ENCODE measurements around the gene MTA3.
A peak's percentile ranks its signal among the peaks of the same experiment; 100 is the strongest.

Gene MTA3

DNA sequence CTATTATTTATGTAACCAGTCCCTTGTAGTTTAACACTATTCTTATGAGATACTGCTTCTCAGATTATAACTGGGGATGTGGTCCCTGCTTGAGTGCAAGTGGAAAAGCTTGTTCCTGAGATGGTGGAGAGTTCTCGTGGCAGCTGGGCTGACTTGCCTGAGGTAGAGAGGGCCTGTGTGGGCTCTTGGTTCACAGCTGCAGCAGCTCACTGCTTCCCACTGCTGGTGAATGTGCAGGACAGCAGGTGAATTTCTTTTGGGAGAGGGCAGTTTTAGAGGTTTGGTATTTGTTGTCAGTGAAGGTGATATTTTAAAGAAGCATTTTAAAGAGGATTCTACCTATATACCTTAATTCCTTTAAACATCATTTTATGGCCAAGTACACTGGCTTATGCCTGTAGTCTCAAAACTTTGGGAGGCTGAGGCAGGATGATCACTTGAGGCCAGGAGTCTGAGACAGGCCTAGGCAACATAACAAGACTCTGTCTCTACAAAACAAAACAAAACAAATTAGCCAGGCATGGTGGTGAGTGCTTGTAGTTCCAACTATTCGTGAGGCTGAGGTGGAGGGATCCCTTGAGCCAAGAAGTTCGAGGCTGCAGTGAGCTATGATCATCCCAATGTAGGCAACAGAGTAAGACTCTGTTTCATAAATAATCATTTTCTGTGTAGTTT is 94.8 kb downstream of the MTA3 start:
- peak overlapping the region; percentile 38 for H3K4me2 ChIP-seq (ENCODE audit: low read length)
- no peaks in the 10 kb centered on the region for H3K27me3 ChIP-seq (ENCODE audit: low read depth, low read length)
- H3K27ac ChIP-seq (ENCODE audit: low read length), result peak overlapping the region; percentile 22
- peaks cover 25% of the 10 kb centered on the region for H3K4me1 ChIP-seq (ENCODE audit: low read length)
- H2AFZ ChIP-seq (ENCODE audit: low read depth, low read length), result no peak overlapping the region
- TF ChIP-seq, protein P1, sequence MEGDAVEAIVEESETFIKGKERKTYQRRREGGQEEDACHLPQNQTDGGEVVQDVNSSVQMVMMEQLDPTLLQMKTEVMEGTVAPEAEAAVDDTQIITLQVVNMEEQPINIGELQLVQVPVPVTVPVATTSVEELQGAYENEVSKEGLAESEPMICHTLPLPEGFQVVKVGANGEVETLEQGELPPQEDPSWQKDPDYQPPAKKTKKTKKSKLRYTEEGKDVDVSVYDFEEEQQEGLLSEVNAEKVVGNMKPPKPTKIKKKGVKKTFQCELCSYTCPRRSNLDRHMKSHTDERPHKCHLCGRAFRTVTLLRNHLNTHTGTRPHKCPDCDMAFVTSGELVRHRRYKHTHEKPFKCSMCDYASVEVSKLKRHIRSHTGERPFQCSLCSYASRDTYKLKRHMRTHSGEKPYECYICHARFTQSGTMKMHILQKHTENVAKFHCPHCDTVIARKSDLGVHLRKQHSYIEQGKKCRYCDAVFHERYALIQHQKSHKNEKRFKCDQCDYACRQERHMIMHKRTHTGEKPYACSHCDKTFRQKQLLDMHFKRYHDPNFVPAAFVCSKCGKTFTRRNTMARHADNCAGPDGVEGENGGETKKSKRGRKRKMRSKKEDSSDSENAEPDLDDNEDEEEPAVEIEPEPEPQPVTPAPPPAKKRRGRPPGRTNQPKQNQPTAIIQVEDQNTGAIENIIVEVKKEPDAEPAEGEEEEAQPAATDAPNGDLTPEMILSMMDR (IDR thresholded peaks at IDR 0.05; ENCODE audit: low read depth, low read length), result peak; percentile 96
- TF ChIP-seq EZH2phosphoT487 (IDR thresholded peaks at IDR 0.05; ENCODE audit: low read depth), result no peak
- H3K4me3 ChIP-seq (ENCODE audit: low read length), result no peak overlapping the region
- no peaks in the 10 kb centered on the region for H3K9me3 ChIP-seq (ENCODE audit: insufficient read depth, low read length)
- no peak overlapping the region; the same call in 1 of the 2 replicates for H3K9ac ChIP-seq (ENCODE audit: low read length)
- H3K79me2 ChIP-seq (ENCODE audit: low read length), result no peaks in the 10 kb centered on the region
- H4K20me1 ChIP-seq (ENCODE audit: insufficient read depth, low read length), result peaks cover 9% of the 10 kb centered on the region; the same call in 1 of the 2 replicates
- peaks cover 5% of the 10 kb centered on the region for H3K36me3 ChIP-seq (replicated peaks; ENCODE audit: low read depth, low read length)

DNA sequence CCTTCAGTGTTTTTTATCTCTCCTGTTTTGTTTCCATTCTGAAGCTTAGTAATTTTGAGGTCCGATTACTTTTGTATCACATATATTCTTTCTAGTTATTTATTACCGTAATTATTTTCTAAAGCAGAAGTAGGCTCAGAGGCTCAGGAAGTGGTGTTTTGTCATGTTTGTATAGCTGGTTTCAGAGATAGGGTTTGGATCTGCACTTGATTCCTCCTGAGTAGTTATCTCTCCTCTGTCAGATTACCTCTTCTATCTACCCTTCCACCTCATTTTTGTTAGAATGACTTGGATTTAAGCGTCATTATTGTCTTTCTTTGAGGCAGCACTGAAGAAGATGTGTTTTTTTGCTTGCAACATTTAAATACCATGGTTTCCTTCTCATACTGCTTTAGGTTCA is 95.4 kb downstream of the MTA3 start:
- H3K36me3 ChIP-seq (replicated peaks; ENCODE audit: low read depth, low read length), result peaks cover 3% of the 10 kb centered on the region
- H3K4me1 ChIP-seq (ENCODE audit: low read length), result peaks cover 25% of the 10 kb centered on the region
- no peaks in the 10 kb centered on the region for H3K27me3 ChIP-seq (ENCODE audit: low read depth, low read length)
- peak overlapping the region; percentile 22 for H3K27ac ChIP-seq (ENCODE audit: low read length)
- peak overlapping the region; percentile 38 for H3K4me2 ChIP-seq (ENCODE audit: low read length)
- TF ChIP-seq EZH2phosphoT487 (IDR thresholded peaks at IDR 0.05; ENCODE audit: low read depth), result no peak
- TF ChIP-seq, protein P1 (IDR thresholded peaks at IDR 0.05; ENCODE audit: low read depth, low read length), result no peak
- H3K4me3 ChIP-seq (ENCODE audit: low read length), result no peak overlapping the region
- H3K79me2 ChIP-seq (ENCODE audit: low read length), result no peaks in the 10 kb centered on the region
- no peak overlapping the region; the same call in 1 of the 2 replicates for H3K9ac ChIP-seq (ENCODE audit: low read length)
- H4K20me1 ChIP-seq (ENCODE audit: insufficient read depth, low read length), result peaks cover 9% of the 10 kb centered on the region; the same call in 1 of the 2 replicates
- no peaks in the 10 kb centered on the region for H3K9me3 ChIP-seq (ENCODE audit: insufficient read depth, low read length)
- H2AFZ ChIP-seq (ENCODE audit: low read depth, low read length), result no peak overlapping the region

DNA sequence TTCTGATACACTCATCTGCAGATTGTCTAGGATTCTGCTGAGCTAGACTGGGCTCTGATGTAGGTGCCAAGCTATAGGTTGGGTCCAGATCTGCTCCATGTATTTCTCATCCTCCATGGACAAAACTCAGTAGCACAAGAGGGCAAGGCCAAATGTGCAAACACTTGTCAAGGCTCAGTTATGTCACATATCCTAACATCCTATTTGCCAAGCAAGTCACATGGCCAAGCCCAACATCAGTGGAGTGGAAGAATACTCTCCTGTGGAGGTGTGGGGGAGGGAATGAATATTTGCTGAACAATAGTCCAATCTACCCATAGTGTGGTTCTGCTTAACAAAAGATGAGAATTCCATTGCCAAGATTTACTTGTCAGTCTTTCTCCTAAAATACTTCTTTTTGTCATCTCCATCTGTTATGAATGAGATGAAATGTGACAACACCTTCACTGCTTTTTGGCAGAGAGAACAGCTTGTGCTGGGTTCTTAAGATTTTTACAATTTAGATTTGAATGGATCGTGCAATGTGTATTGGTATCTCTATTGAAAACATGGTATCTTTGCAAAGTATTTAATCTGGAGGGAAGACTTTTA is 105.7 kb downstream of the MTA3 start:
- Histone ChIP-seq H3K9me3 (ENCODE audit: insufficient read depth, low read length) (no peaks in the 10 kb centered on the region), H3K36me3 (replicated peaks; ENCODE audit: low read depth, low read length) (no peaks in the 10 kb centered on the region), H3K27me3 (ENCODE audit: low read depth, low read length) (no peaks in the 10 kb centered on the region), H4K20me1 (ENCODE audit: insufficient read depth, low read length) (0 out of 2 replicates have a peak, but pooled peaks cover 5% of the 10 kb centered on the region), H3K4me3 (ENCODE audit: low read length) (no peak overlapping the region), H3K4me2 (ENCODE audit: low read length) (no peak overlapping the region), H3K27ac (ENCODE audit: low read length) (no peak overlapping the region), H3K4me1 (ENCODE audit: low read length) (no peaks in the 10 kb centered on the region), H3K79me2 (ENCODE audit: low read length) (no peaks in the 10 kb centered on the region; the same call in 1 of the 2 replicates), H2AFZ (ENCODE audit: low read depth, low read length) (no peak overlapping the region), H3K9ac (ENCODE audit: low read length) (no peak overlapping the region)
- TF ChIP-seq EZH2phosphoT487 (IDR thresholded peaks at IDR 0.05; ENCODE audit: low read depth), result no peak
- TF ChIP-seq, protein P1 (IDR thresholded peaks at IDR 0.05; ENCODE audit: low read depth, low read length), result no peak

DNA sequence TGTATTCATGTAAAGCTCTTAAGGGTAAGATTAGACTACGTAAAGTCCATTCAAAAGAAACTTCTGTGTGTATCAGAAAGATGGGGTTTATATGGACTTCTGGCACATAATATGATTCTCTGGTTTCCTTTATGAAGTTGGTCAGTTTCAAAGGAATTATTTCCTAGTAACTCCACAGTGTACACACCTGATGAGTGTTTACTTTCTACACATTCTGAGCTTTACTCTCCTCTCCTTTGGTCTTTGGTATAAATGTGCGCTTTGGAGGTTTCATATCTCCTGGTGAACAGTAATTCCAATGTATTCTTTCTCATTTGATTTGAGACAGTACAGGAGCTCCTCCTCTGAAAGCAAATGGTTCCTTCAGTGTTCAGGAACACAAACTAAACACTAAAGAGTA is 107.4 kb downstream of the MTA3 start:
- no peaks in the 10 kb centered on the region for H3K9me3 ChIP-seq (ENCODE audit: insufficient read depth, low read length)
- no peak overlapping the region for H3K4me3 ChIP-seq (ENCODE audit: low read length)
- TF ChIP-seq EZH2phosphoT487 (IDR thresholded peaks at IDR 0.05; ENCODE audit: low read depth), result no peak
- TF ChIP-seq, protein P1 (IDR thresholded peaks at IDR 0.05; ENCODE audit: low read depth, low read length), result no peak
- no peaks in the 10 kb centered on the region for H3K4me1 ChIP-seq (ENCODE audit: low read length)
- no peaks in the 10 kb centered on the region for H3K27me3 ChIP-seq (ENCODE audit: low read depth, low read length)
- peaks cover 9% of the 10 kb centered on the region for H4K20me1 ChIP-seq (ENCODE audit: insufficient read depth, low read length)
- H3K27ac ChIP-seq (ENCODE audit: low read length), result no peak overlapping the region
- no peak overlapping the region for H3K4me2 ChIP-seq (ENCODE audit: low read length)
- no peaks in the 10 kb centered on the region; the same call in 1 of the 2 replicates for H3K79me2 ChIP-seq (ENCODE audit: low read length)
- no peaks in the 10 kb centered on the region for H3K36me3 ChIP-seq (replicated peaks; ENCODE audit: low read depth, low read length)
- H3K9ac ChIP-seq (ENCODE audit: low read length), result no peak overlapping the region
- no peak overlapping the region for H2AFZ ChIP-seq (ENCODE audit: low read depth, low read length)
